Kasumi-1 (cell line): Measurements from ENCODE around the gene SAMMSON.

ENCODE experiments used
- DNase-seq, 2 experiments: peaks; one replicate each; lab custom pipeline; 2025; lab: John Stamatoyannopoulos, UW

SAMMSON gene

GRCh38 chr3:69999140-70000027 is at the start of gene SAMMSON:
Gene SAMMSON (plus strand): TSS chr3:69999733.
- no peak for DNase-seq

GRCh38 chr3:69951616-69952015 is 47.9 kb upstream of the SAMMSON start:
- DNase-seq = no peak

GRCh38 chr3:69959581-69959980 is 40.0 kb upstream of the SAMMSON start:
- DNase-seq = no peak

- DNase-seq = no peak
Measured at GRCh38 chr3:69961706-69962439, 37.7 kb upstream of the SAMMSON start.

GRCh38 chr3:69963643-69964042 is 35.9 kb upstream of the SAMMSON start:
- DNase-seq = no peak

GRCh38 chr3:69967156-69967555 is 32.4 kb upstream of the SAMMSON start:
- DNase-seq = no peak

- DNase-seq = peak; percentile 32 to 40
Measured at GRCh38 chr3:69970827-69971226, 28.7 kb upstream of the SAMMSON start.

GRCh38 chr3:69972672-69973071 is 26.9 kb upstream of the SAMMSON start:
- DNase-seq = no peak

- DNase-seq = no peak
Measured at GRCh38 chr3:69976021-69976420, 23.5 kb upstream of the SAMMSON start.

GRCh38 chr3:69983546-69984265 is 15.8 kb upstream of the SAMMSON start:
- DNase-seq = no peak

- no peak for DNase-seq
Measured at GRCh38 chr3:69985266-69985665, 14.3 kb upstream of the SAMMSON start.

- DNase-seq = no peak
Measured at GRCh38 chr3:69986419-69986818, 13.1 kb upstream of the SAMMSON start.

- DNase-seq = no peak
Measured at GRCh38 chr3:69987833-69988232, 11.7 kb upstream of the SAMMSON start.

GRCh38 chr3:69993757-69994156 is 5.8 kb upstream of the SAMMSON start:
- no peak for DNase-seq

GRCh38 chr3:69994919-69995318 is 4.6 kb upstream of the SAMMSON start:
- DNase-seq = no peak

- no peak for DNase-seq
Measured at GRCh38 chr3:69997631-69998307, 1.8 kb upstream of the SAMMSON start.

- no peak for DNase-seq
Measured at GRCh38 chr3:69998759-69999139, 784 bp upstream of the SAMMSON start.

- no peak for DNase-seq
Measured at GRCh38 chr3:70000028-70000410, 486 bp downstream of the SAMMSON start.

GRCh38 chr3:70000563-70001081 is 1.1 kb downstream of the SAMMSON start:
- no peak for DNase-seq

- no peak for DNase-seq
Measured at GRCh38 chr3:70003119-70003518, 3.6 kb downstream of the SAMMSON start.

- DNase-seq = peak; percentile 44 to 68
Measured at GRCh38 chr3:70006089-70006488, 6.6 kb downstream of the SAMMSON start.

- no peak for DNase-seq
Measured at GRCh38 chr3:70010346-70010745, 10.8 kb downstream of the SAMMSON start.
